Measurements from ENCODE around the gene EFCAB6. TPM values are rescaled to one million over a fixed set of nuclear protein-coding genes. Genes with fewer than 3 reads are reported as not detected.

EFCAB6 gene
- total RNA-seq, 2 donors from 2014 or later = 3.3 to 10.5 TPM

- intact Hi-C loops (cut with DNase I) = no loop called here
- no peak overlapping the region for H3K4me3 ChIP-seq
- 63% methylated on average over 11 of the region's 11 CpGs for WGBS
- no peak for DNase-seq (ENCODE audit: low spot score)
- H3K27ac ChIP-seq = no peak overlapping the region
- no peaks in the 10 kb centered on the region for H3K4me1 ChIP-seq (replicated peaks)
- no peaks in the 10 kb centered on the region for H3K27me3 ChIP-seq (replicated peaks; ENCODE audit: insufficient read depth)
- H3K9me3 ChIP-seq = no peaks in the 10 kb centered on the region
- TF ChIP-seq CTCF (IDR thresholded peaks at IDR 0.05) = no peak
- no peak for TF ChIP-seq POLR2A (IDR thresholded peaks at IDR 0.05)
- TF ChIP-seq POLR2AphosphoS5 (IDR thresholded peaks at IDR 0.05) = no peak
- no peaks in the 10 kb centered on the region for H3K36me3 ChIP-seq
Observed at GRCh38 chr22:43592476-43592875, 219.6 kb downstream of the EFCAB6 start.

- intact Hi-C loops (cut with DNase I) = no loop called here
- no peak overlapping the region for H3K4me3 ChIP-seq
- H3K27me3 ChIP-seq (replicated peaks; ENCODE audit: insufficient read depth) = no peaks in the 10 kb centered on the region
- TF ChIP-seq POLR2A (IDR thresholded peaks at IDR 0.05) = no peak
- TF ChIP-seq CTCF (IDR thresholded peaks at IDR 0.05) = no peak
- no peak overlapping the region for H3K27ac ChIP-seq
- 90% methylated on average over 6 of the region's 6 CpGs for WGBS
- H3K4me1 ChIP-seq (replicated peaks) = no peaks in the 10 kb centered on the region
- no peak for DNase-seq (ENCODE audit: low spot score)
- H3K36me3 ChIP-seq = no peaks in the 10 kb centered on the region
- H3K9me3 ChIP-seq = no peaks in the 10 kb centered on the region
Observed at GRCh38 chr22:43591380-43591779, 220.7 kb downstream of the EFCAB6 start.

- intact Hi-C loops (cut with DNase I) = no loop called here
- no peak for DNase-seq (ENCODE audit: low spot score)
- Histone ChIP-seq H3K9me3 (no peaks in the 10 kb centered on the region), H3K36me3 (no peaks in the 10 kb centered on the region), H3K4me3 (no peak overlapping the region), H3K27me3 (replicated peaks; ENCODE audit: insufficient read depth) (no peaks in the 10 kb centered on the region), H3K27ac (no peak overlapping the region), H3K4me1 (replicated peaks) (no peaks in the 10 kb centered on the region)
- TF ChIP-seq CTCF (IDR thresholded peaks at IDR 0.05) (no peak), POLR2AphosphoS5 (IDR thresholded peaks at IDR 0.05) (no peak), POLR2A (IDR thresholded peaks at IDR 0.05) (no peak)
- WGBS = 0% methylated on average over 1 of the region's 1 CpG
Observed at GRCh38 chr22:43587574-43587973, 224.5 kb downstream of the EFCAB6 start.

- Histone ChIP-seq H3K36me3 (no peaks in the 10 kb centered on the region), H3K4me3 (no peak overlapping the region), H3K9me3 (no peaks in the 10 kb centered on the region), H3K4me1 (replicated peaks) (no peaks in the 10 kb centered on the region), H3K27ac (no peak overlapping the region), H3K27me3 (replicated peaks; ENCODE audit: insufficient read depth) (no peaks in the 10 kb centered on the region)
- intact Hi-C loops (cut with DNase I) = no loop called here
- TF ChIP-seq CTCF (IDR thresholded peaks at IDR 0.05) (no peak), POLR2A (IDR thresholded peaks at IDR 0.05) (no peak), POLR2AphosphoS5 (IDR thresholded peaks at IDR 0.05) (no peak)
- 87% methylated on average over 2 of the region's 2 CpGs for WGBS
- DNase-seq (ENCODE audit: low spot score) = no peak
Observed at GRCh38 chr22:43583501-43583900, 228.6 kb downstream of the EFCAB6 start.

GRCh38 chr22:43582394-43582793 lies 229.7 kb downstream of the EFCAB6 start:
- no peaks in the 10 kb centered on the region for H3K36me3 ChIP-seq

More at GRCh38 chr22:43582394-43582793, 229.7 kb downstream of the EFCAB6 start:
- intact Hi-C loops (cut with DNase I) = no loop called here
- no peak overlapping the region for H3K4me3 ChIP-seq
- no peak for DNase-seq (ENCODE audit: low spot score)
- H3K9me3 ChIP-seq = no peaks in the 10 kb centered on the region
- H3K27ac ChIP-seq = no peak overlapping the region
- H3K4me1 ChIP-seq (replicated peaks) = no peaks in the 10 kb centered on the region
- H3K27me3 ChIP-seq (replicated peaks; ENCODE audit: insufficient read depth) = no peaks in the 10 kb centered on the region
- 88% methylated on average over 1 of the region's 1 CpG for WGBS
- TF ChIP-seq POLR2AphosphoS5 (IDR thresholded peaks at IDR 0.05) (no peak), POLR2A (IDR thresholded peaks at IDR 0.05) (no peak), CTCF (IDR thresholded peaks at IDR 0.05) (no peak)
